ENCODE results near the gene ATP6V0A4. TPM values are rescaled to one million over a fixed set of nuclear protein-coding genes. Genes with fewer than 3 reads are reported as not detected.

The ATP6V0A4 gene
- total RNA-seq, 1 donor from 2014 or later = 0.25 TPM

GRCh38 chr7:138701537-138701923, 96.5 kb downstream of the ATP6V0A4 start:
- H3K4me3 Mint-ChIP-seq (ENCODE audit: unreplicated experiment) = no peak overlapping the region

GRCh38 chr7:138700857-138701536, 97.0 kb downstream of the ATP6V0A4 start, which contains the start of gene SVOPL:
SVOPL (minus strand) TSS chr7:138701362; CDS start chr7:138679045, 22,317 bp downstream.
- no peaks in the 10 kb centered on the region for H4K20me1 ChIP-seq (ENCODE audit: insufficient read depth, low read length)
- DNase-seq (ENCODE audit: low read depth) (no peak), FAIRE-seq (no peak)
- TF ChIP-seq EZH2 (IDR thresholded peaks at IDR 0.05; ENCODE audit: insufficient read depth, low read length) = no peak
- no peak for TF ChIP-seq CTCF (IDR thresholded peaks at IDR 0.05; ENCODE audit: insufficient read depth, low read depth, low read length)
- H3K9me3 ChIP-seq (ENCODE audit: insufficient read depth, low read depth, low read length) = no peaks in the 10 kb centered on the region
- H3K4me3 Mint-ChIP-seq (ENCODE audit: unreplicated experiment) = no peak within 1 kb of the TSS
- no peak within 1 kb of the TSS for H3K27ac ChIP-seq (ENCODE audit: low read depth, low read length)
- no peak within 1 kb of the TSS for H3K4me3 ChIP-seq (ENCODE audit: insufficient read depth, low read depth, low read length)
- H3K9me3 Mint-ChIP-seq (ENCODE audit: unreplicated experiment) = peaks cover 4% of the 10 kb centered on the region
- H3K9ac ChIP-seq (ENCODE audit: low read length) = no peak within 1 kb of the TSS
- peaks cover 2% of the 10 kb centered on the region for H3K4me1 Mint-ChIP-seq (ENCODE audit: low read depth, unreplicated experiment)
- H3K4me1 ChIP-seq (ENCODE audit: insufficient read depth, low read length) = no peaks in the 10 kb centered on the region
- H3K36me3 ChIP-seq (ENCODE audit: insufficient read depth, low read length) = no peaks in the 10 kb centered on the region
- no peaks in the 10 kb centered on the region for H3K79me2 ChIP-seq (ENCODE audit: insufficient read depth, low read length)
- H3K27ac Mint-ChIP-seq (ENCODE audit: unreplicated experiment) = no peak within 1 kb of the TSS
- no peaks in the 10 kb centered on the region for H3K36me3 Mint-ChIP-seq (ENCODE audit: low read depth, unreplicated experiment)
- H3K27me3 Mint-ChIP-seq (ENCODE audit: low read depth, unreplicated experiment) = peaks cover 2% of the 10 kb centered on the region
- no peaks in the 10 kb centered on the region for H3K27me3 ChIP-seq (ENCODE audit: insufficient read depth, low read length)
- H2AFZ ChIP-seq (ENCODE audit: low read depth, low read length) = no peak within 1 kb of the TSS
- no peak within 1 kb of the TSS for H3K4me2 ChIP-seq (ENCODE audit: low read length)

More at GRCh38 chr7:138701537-138701923, 96.5 kb downstream of the ATP6V0A4 start:
- H4K20me1 ChIP-seq (ENCODE audit: insufficient read depth, low read length) = no peaks in the 10 kb centered on the region
- H3K4me3 ChIP-seq (ENCODE audit: insufficient read depth, low read depth, low read length) = no peak overlapping the region
- no peak overlapping the region for H3K4me2 ChIP-seq (ENCODE audit: low read length)
- no peaks in the 10 kb centered on the region for H3K36me3 Mint-ChIP-seq (ENCODE audit: low read depth, unreplicated experiment)
- FAIRE-seq (no peak), DNase-seq (ENCODE audit: low read depth) (no peak)
- TF ChIP-seq CTCF (IDR thresholded peaks at IDR 0.05; ENCODE audit: insufficient read depth, low read depth, low read length) (no peak), EZH2 (IDR thresholded peaks at IDR 0.05; ENCODE audit: insufficient read depth, low read length) (no peak)
- no peaks in the 10 kb centered on the region for H3K36me3 ChIP-seq (ENCODE audit: insufficient read depth, low read length)
- H3K27ac Mint-ChIP-seq (ENCODE audit: unreplicated experiment) = no peak overlapping the region
- no peaks in the 10 kb centered on the region for H3K4me1 ChIP-seq (ENCODE audit: insufficient read depth, low read length)
- no peak overlapping the region for H2AFZ ChIP-seq (ENCODE audit: low read depth, low read length)
- peaks cover 2% of the 10 kb centered on the region for H3K27me3 Mint-ChIP-seq (ENCODE audit: low read depth, unreplicated experiment)
- H3K4me1 Mint-ChIP-seq (ENCODE audit: low read depth, unreplicated experiment) = peaks cover 2% of the 10 kb centered on the region
- peaks cover 4% of the 10 kb centered on the region for H3K9me3 Mint-ChIP-seq (ENCODE audit: unreplicated experiment)
- H3K27me3 ChIP-seq (ENCODE audit: insufficient read depth, low read length) = no peaks in the 10 kb centered on the region
- no peaks in the 10 kb centered on the region for H3K79me2 ChIP-seq (ENCODE audit: insufficient read depth, low read length)
- no peak overlapping the region for H3K9ac ChIP-seq (ENCODE audit: low read length)
- H3K9me3 ChIP-seq (ENCODE audit: insufficient read depth, low read depth, low read length) = no peaks in the 10 kb centered on the region
- no peak overlapping the region for H3K27ac ChIP-seq (ENCODE audit: low read depth, low read length)

GRCh38 chr7:138699661-138700060, 98.3 kb downstream of the ATP6V0A4 start:
- Histone ChIP-seq H3K27ac (ENCODE audit: low read depth, low read length) (no peak overlapping the region), H2AFZ (ENCODE audit: low read depth, low read length) (no peak overlapping the region), H3K27me3 (ENCODE audit: insufficient read depth, low read length) (no peaks in the 10 kb centered on the region), H3K79me2 (ENCODE audit: insufficient read depth, low read length) (no peaks in the 10 kb centered on the region), H3K4me2 (ENCODE audit: low read length) (no peak overlapping the region), H3K4me1 (ENCODE audit: insufficient read depth, low read length) (no peaks in the 10 kb centered on the region), H3K9ac (ENCODE audit: low read length) (no peak overlapping the region), H3K36me3 (ENCODE audit: insufficient read depth, low read length) (no peaks in the 10 kb centered on the region), H3K4me3 (ENCODE audit: insufficient read depth, low read depth, low read length) (no peak overlapping the region), H3K9me3 (ENCODE audit: insufficient read depth, low read depth, low read length) (no peaks in the 10 kb centered on the region), H4K20me1 (ENCODE audit: insufficient read depth, low read length) (no peaks in the 10 kb centered on the region)
- no peak for FAIRE-seq
- DNase-seq (ENCODE audit: low read depth) = no peak
- TF ChIP-seq CTCF (IDR thresholded peaks at IDR 0.05; ENCODE audit: insufficient read depth, low read depth, low read length) (no peak), EZH2 (IDR thresholded peaks at IDR 0.05; ENCODE audit: insufficient read depth, low read length) (no peak)
- Mint-ChIP-seq H3K27ac (ENCODE audit: unreplicated experiment) (no peak overlapping the region), H3K4me3 (ENCODE audit: unreplicated experiment) (no peak overlapping the region), H3K27me3 (ENCODE audit: low read depth, unreplicated experiment) (peaks cover 2% of the 10 kb centered on the region), H3K36me3 (ENCODE audit: low read depth, unreplicated experiment) (no peaks in the 10 kb centered on the region), H3K9me3 (ENCODE audit: unreplicated experiment) (peaks cover 4% of the 10 kb centered on the region), H3K4me1 (ENCODE audit: low read depth, unreplicated experiment) (no peaks in the 10 kb centered on the region)

Data from astrocyte (in vitro differentiated cells and primary cell).